ENCODE results near the gene HOXA10.

- no peak for TF ChIP-seq POLR2A (IDR thresholded peaks at IDR 0.05)
- TF ChIP-seq, protein P1, sequence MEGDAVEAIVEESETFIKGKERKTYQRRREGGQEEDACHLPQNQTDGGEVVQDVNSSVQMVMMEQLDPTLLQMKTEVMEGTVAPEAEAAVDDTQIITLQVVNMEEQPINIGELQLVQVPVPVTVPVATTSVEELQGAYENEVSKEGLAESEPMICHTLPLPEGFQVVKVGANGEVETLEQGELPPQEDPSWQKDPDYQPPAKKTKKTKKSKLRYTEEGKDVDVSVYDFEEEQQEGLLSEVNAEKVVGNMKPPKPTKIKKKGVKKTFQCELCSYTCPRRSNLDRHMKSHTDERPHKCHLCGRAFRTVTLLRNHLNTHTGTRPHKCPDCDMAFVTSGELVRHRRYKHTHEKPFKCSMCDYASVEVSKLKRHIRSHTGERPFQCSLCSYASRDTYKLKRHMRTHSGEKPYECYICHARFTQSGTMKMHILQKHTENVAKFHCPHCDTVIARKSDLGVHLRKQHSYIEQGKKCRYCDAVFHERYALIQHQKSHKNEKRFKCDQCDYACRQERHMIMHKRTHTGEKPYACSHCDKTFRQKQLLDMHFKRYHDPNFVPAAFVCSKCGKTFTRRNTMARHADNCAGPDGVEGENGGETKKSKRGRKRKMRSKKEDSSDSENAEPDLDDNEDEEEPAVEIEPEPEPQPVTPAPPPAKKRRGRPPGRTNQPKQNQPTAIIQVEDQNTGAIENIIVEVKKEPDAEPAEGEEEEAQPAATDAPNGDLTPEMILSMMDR (IDR thresholded peaks at IDR 0.05) = no peak
- no peak for TF ChIP-seq POLR2AphosphoS5 (IDR thresholded peaks at IDR 0.05)
Measured at GRCh38 chr7:27177795-27178320, 3.7 kb upstream of the HOXA10 start.

Measured in breast epithelium (tissue), 3 donors.